Parathyroid adenoma (tissue), 2 donors: Measurements from ENCODE around the gene MACF1.
A peak's percentile ranks its signal among the peaks of the same experiment; 100 is the strongest.

Experiments used
- H2AFZ ChIP-seq: fragments of 300-600 bp; sonication (generic); one replicate; pipeline ENCODE4 v1.7.0; 2017; ENCODE audit warnings: antibody characterized with exemption, mild to moderate bottlenecking
- H3K27ac ChIP-seq: fragments of 300-600 bp; sonication (generic); one replicate; pipeline ENCODE4 v1.7.0; 2017
- H3K27me3 ChIP-seq: fragments of 300-600 bp; sonication (generic); one replicate; pipeline ENCODE4 v1.7.0; 2017; ENCODE audit warnings: low read length; ENCODE audit not compliant: control insufficient read depth, insufficient read depth
- H3K36me3 ChIP-seq: fragments of 300-600 bp; sonication (generic); one replicate; pipeline ENCODE4 v1.7.0; 2017; ENCODE audit warnings: low read length; ENCODE audit not compliant: control insufficient read depth, insufficient read depth
- H3K4me1 ChIP-seq: fragments of 300-600 bp; sonication (generic); one replicate; pipeline ENCODE4 v1.7.0; 2017; ENCODE audit warnings: control low read depth
- H3K4me2 ChIP-seq: fragments of 300-600 bp; sonication (generic); one replicate; pipeline ENCODE4 v1.7.0; 2017; ENCODE audit warnings: low read length
- H3K4me3 ChIP-seq: fragments of 300-600 bp; sonication (generic); one replicate; pipeline ENCODE4 v1.7.0; 2017; ENCODE audit warnings: low read depth, low read length
- H3K79me2 ChIP-seq: fragments of 300-600 bp; sonication (generic); one replicate; pipeline ENCODE4 v1.7.0; 2017; ENCODE audit warnings: control low read depth
- H3K9ac ChIP-seq: fragments of 300-600 bp; sonication (generic); one replicate; pipeline ENCODE4 v1.7.0; 2017; ENCODE audit warnings: mild to moderate bottlenecking
- H3K9me3 ChIP-seq: fragments of 300-600 bp; sonication (generic); one replicate; pipeline ENCODE4 v1.7.0; 2017; ENCODE audit warnings: low read length; ENCODE audit not compliant: control insufficient read depth
- CTCF ChIP-seq: fragments of 300-600 bp; sonication (generic); IDR thresholded peaks from one replicate; pipeline ENCODE4 v1.7.0; 2017; ENCODE audit warnings: antibody characterized with exemption, mild to moderate bottlenecking
- donor health status: primary hyperparathyroidism.

Gene MACF1

GRCh38 chr1:39170731-39171667 is 33.5 kb upstream of the MACF1 start:
- Histone ChIP-seq H3K4me1 (peaks cover 5% of the 10 kb centered on the region), H3K27me3 (no peaks in the 10 kb centered on the region), H2AFZ (no peak overlapping the region), H3K9me3 (no peaks in the 10 kb centered on the region), H3K4me3 (no peak overlapping the region), H3K9ac (no peak overlapping the region), H3K27ac (no peak overlapping the region), H3K36me3 (no peaks in the 10 kb centered on the region), H3K4me2 (no peak overlapping the region), H3K79me2 (peaks cover 25% of the 10 kb centered on the region)
- no peak for TF ChIP-seq CTCF

- TF ChIP-seq CTCF, result no peak
- no peak overlapping the region for H3K4me2 ChIP-seq
- no peaks in the 10 kb centered on the region for H3K9me3 ChIP-seq
- H3K27ac ChIP-seq, result no peak overlapping the region
- peaks cover 16% of the 10 kb centered on the region for H3K79me2 ChIP-seq
- H2AFZ ChIP-seq, result no peak overlapping the region
- no peak overlapping the region for H3K4me3 ChIP-seq
- no peaks in the 10 kb centered on the region for H3K36me3 ChIP-seq
- no peaks in the 10 kb centered on the region for H3K27me3 ChIP-seq
- H3K4me1 ChIP-seq, result peaks cover 5% of the 10 kb centered on the region
- no peak overlapping the region for H3K9ac ChIP-seq
Measured at GRCh38 chr1:39173119-39173994, 31.1 kb upstream of the MACF1 start.

- Histone ChIP-seq H3K79me2 (peaks cover 13% of the 10 kb centered on the region), H3K9ac (no peak overlapping the region), H3K4me1 (peaks cover 5% of the 10 kb centered on the region), H3K9me3 (no peaks in the 10 kb centered on the region), H3K4me3 (no peak overlapping the region), H3K27ac (peak overlapping the region; percentile 7), H3K36me3 (no peaks in the 10 kb centered on the region), H2AFZ (no peak overlapping the region), H3K4me2 (no peak overlapping the region), H3K27me3 (no peaks in the 10 kb centered on the region)
- no peak for TF ChIP-seq CTCF
Measured at GRCh38 chr1:39173995-39174380, 30.5 kb upstream of the MACF1 start.

- Histone ChIP-seq H3K4me1 (peaks cover 5% of the 10 kb centered on the region), H3K9me3 (no peaks in the 10 kb centered on the region), H3K4me2 (no peak overlapping the region), H3K4me3 (no peak overlapping the region), H3K27me3 (no peaks in the 10 kb centered on the region), H3K27ac (peak overlapping the region; percentile 7), H2AFZ (no peak overlapping the region), H3K36me3 (no peaks in the 10 kb centered on the region), H3K79me2 (peaks cover 10% of the 10 kb centered on the region), H3K9ac (no peak overlapping the region)
- no peak for TF ChIP-seq CTCF
Measured at GRCh38 chr1:39174390-39175081, 30.0 kb upstream of the MACF1 start.
